Renal cortical epithelial cell (primary cell): ENCODE measurements around the gene A3GALT2. TPM values are rescaled to one million over a fixed set of nuclear protein-coding genes. Genes with fewer than 3 reads are reported as not detected.
A peak's percentile ranks its signal among the peaks of the same experiment; 100 is the strongest.
"Not testable (repeated sequence)": the region's sequence is repeated elsewhere in the genome, so short reads cannot be mapped to it uniquely, and the experiment has no call there.

Source experiments
- DNase-seq: peaks from one replicate; pipeline ENCODE4 v3.0.0-alpha.2; 2011; ENCODE audit warnings: low read depth
- total RNA-seq: library from RNA; depleted of rRNA; stranded (reverse); fragments of >200 nt; gene quantifications from 2 replicates; pipeline ENCODE4 v1.2.3, GENCODE V29; 2014

Gene A3GALT2
- total RNA-seq, 1 donor from 2014 or later = not detected

DNA sequence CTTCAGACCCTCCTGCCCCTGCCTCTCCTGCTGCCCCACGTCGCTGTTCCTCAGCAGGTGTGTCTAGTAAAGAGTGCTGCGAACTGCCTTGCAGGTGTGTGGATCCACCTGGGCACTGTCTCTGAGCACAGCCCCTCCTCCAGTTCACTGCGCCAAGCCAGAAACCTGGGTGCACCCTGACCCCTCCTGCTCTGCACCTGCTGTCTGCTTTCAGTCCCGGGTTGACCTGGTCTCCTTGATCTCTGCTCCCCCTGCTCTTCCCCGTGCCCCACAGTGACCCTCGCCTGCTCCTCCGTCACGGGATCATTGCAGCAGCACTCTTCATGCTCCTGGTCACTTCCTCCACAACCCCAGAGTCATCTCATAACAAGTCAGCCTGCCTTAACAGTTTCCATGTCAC is 6.5 kb downstream of the A3GALT2 start:
- no peak for DNase-seq

DNA sequence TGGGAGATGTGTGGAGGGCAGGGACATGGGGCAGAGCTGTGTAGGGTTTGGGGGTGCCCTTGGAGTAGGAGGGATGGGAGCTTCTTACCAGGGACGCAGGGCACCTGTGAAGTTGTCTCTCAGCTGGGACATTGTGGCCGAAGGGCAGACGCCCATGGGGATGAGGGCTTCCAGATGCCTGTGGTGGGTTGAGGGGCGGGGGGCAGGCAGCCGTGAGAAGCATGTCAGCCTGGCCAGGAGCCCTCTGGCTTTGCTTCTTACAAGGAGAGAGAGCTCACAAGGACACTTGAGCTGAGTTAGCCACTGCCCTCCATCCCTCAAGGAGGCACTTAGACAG is 8.5 kb downstream of the A3GALT2 start:
- no peak for DNase-seq

DNA sequence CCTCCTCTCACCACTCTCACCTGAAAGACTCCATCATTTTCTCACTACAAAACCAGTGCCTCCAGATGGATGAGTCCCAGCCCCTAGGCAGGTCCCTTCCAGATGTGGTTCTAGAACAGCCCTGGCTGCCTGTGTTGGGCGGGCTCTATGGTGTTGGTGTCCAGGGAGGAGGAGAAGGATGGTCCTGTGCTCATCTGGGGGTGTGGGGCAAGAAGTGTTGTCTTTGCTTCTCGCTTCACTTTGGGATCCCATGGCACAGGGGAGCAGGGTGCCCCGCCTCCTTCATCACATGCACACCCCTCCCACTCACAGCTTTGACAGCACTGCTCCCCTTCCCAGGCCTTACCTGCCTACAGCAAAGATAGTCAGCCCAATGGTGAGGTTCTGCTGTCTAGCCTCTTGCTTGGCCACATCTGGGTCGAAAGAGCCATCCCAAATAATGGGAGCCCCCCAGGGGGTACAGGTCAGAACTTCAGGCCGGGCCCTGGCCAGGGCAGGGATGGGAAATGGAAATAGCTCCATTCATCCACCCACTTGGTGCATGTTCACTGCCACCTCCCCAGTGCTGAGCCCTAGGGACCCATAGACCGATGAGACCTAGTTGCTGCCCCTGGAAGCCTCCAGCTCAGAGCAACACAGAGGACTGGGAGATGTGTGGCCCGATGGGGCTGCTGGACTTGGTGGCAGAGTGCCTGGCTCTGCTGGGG is 9.0 kb downstream of the A3GALT2 start:
- DNase-seq = no peak

DNA sequence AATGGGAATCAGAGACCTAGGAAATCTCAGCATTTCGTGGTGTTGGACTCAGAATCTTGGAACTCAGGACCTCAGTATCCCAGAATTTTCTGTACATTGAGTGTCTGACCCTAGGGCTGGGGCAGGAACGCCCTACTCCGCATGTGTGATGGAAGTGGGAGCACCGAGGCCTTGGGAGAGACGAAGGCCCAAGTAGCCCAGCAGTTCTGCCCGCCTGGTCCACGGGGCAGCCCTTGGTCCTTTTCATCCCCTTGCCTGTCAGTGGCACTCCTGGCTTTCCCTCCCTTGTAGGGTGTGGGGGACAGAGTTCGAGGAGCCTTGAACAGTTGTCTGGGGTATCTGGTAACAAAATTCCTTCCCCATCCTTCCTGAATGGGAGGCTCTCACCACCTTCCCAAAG is 10.2 kb downstream of the A3GALT2 start:
- no peak for DNase-seq

DNA sequence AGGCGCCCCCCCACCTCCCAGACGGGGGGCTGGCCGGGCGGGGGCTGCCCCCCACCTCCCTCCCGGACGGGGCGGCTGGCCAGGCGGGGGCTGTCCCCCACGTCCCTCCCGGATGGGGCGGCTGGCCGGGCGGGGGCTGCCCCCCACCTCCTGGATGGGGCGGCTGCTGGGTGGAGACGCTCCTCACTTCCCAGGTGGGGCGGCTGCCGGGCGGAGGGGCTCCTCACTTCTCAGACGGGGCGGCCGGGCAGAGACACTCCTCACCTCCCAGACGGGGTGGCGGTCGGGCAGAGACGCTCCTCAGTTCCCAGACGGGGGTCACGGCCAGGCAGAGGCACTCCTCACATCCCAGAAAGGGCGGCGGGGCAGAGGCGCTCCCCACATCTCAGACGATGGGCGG is 11.5 kb downstream of the A3GALT2 start:
- DNase-seq = not testable (repeated sequence)

DNA sequence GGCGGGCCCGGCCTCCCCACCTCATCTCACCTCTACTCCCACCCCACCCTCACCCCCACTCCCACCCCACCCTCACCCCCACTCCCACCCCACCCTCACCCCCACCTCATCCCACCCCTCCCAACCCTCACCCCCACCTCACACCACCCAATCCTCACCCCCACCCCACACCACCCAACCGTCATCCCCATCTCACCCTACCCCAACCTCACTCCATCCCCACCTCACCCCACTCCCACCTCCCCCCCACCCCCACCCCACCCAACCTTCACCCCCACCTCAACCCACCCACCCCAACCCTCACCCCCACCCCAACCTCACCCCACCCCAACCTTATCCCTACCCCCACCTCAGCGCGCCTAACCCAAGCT is 13.4 kb downstream of the A3GALT2 start:
- DNase-seq = no peak

DNA sequence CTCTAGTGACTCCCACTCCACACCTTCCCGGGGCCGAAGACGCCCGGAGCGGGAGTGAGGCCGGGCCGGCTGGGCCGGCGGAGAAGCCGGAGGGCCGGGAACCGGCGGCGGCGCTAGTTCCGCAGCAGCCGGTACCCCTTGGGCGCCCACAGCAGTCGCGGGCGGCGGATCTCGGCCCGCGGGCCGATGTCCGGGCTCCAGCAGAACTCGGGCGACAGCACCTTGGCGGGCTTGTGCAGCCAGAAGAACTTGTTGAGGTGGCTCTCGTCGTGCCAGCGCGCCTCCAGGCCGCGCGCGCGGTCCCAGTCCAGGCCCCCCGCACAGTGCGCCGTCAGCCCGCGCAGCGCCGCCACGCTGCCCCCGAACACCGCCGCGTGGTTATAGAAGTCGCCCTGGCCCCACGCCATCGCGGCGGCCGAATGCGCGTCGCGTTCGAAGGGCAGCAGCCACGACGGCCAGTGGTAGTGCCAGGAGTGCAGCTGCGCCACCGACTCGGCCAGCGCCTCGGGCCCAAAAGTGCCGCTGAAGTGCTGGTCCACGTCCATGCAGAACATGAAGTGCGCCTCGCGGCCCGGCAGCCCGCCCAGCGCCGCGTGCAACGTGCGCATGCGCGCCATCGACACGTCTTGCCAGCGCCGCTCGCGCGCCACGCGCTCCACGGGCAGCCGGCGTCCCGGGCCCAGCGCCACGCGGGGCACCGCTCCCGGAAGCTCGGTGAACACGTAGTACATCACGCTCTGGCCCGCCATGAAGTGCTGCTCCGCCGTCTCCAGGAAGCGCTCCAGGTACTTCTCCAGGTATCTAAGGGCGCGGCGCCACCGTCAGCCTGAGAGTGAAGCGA is 14.0 kb downstream of the A3GALT2 start:
- DNase-seq = no peak

DNA sequence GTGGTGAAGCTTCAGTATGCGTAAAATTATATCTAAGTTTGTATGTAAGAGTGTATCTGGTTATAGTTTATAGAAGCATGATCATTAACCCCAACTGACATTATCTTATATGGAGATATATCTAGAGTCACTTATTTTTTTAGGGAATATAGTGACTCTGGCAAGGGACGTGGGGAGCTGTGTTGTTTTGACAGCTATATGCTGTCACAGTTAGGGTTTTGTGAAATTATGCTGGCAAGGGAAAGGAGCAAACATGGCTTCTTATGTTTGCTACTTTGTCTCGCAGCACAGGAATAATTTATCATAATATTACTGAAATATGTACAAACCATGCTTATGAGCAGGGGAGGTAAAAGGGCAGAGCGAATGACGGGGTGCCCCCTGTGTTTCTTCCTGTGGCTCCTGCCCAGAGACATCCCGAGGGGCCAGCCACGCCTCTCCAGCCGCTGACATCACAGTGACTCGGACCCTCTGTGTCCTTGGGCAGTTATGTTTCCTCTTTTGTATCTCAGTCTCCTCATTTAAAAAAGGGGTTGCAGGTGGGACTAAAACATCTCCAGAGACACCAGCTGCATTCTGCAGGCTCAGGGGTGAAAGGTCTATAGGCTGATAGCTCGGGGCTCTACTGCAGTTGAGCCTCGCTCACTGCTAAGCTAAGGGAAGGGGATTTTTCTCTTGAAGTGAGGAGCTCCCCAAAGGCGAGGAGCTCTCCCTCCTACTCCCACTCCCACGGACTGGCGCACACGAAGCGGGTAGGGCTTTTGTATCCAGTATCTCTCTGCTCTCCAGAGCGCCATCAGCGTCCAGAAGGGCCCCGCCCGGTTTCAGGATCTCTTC is 14.9 kb downstream of the A3GALT2 start:
- DNase-seq = no peak

DNA sequence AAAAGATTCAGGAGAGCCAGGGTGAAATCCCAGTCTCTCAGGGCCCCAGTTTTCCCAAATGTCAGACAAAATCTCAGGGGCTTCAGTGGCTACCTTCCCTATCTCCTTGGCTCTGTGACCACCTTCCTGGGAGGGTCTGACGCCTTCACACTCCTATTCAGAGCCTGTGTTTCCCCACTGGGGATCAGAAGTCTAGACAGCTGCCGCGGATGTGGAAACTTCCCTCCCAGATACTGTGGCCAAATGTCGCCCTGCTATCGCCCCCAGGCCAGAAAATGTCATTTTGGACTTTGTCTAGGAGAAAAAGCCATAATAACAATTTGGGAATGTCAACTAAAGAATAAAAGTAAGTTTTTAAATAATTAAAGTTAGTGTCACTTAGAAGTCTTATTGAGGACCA is 15.9 kb downstream of the A3GALT2 start:
- DNase-seq = no peak

DNA sequence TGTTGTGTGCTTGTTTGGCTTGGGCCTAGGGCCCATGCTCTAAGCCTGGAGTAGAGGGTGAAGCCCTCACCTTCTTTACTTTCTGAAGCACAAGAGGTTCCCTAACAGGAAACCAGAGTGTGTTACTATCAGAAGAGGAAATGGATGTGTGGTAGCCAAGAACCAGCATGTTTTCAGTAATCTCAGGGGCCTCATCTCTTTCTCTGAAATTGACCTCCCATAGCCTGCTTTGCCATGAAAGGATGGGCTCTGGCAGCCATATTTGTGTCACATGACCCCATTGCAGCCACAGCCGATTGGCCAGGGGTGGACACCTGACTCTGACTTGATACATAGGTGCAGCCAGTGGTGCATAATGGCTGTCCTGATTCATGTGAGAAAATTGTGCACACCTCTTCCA is 18.6 kb downstream of the A3GALT2 start:
- DNase-seq = no peak

DNA sequence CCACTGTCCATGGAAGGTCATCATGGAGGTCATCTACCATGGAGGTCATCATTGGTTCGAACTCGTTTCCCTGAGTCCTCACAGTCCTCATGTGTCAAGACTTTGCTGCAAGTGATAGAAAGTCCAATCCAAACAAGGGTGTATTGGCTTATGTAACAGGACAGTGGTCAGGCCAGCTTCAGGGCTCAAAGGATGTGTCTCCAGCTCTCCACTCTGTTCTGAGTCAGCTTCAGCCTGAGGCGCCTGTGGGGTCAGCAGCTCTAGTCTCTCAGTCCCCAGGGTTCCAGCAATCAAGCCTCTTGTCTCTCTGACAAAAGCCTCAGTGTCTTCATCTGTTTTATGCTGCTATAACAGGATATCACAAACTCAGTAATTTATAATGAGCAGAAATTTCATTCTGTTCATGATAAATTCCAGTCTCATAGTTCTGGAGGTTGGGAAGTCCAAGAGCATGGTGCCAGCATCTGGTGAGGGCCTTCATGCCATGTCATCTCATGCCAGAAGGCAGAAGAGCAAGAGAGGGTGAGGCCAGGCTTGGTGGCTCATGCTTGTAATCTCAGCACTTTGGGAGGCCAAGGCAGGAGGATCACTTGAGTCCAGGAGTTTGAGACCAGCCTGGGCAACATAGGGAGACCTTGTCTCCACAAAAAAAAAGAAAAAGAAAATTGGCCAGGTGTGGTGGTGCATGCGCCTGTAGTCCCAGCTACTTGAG is 19.5 kb downstream of the A3GALT2 start:
- no peak for DNase-seq

DNA sequence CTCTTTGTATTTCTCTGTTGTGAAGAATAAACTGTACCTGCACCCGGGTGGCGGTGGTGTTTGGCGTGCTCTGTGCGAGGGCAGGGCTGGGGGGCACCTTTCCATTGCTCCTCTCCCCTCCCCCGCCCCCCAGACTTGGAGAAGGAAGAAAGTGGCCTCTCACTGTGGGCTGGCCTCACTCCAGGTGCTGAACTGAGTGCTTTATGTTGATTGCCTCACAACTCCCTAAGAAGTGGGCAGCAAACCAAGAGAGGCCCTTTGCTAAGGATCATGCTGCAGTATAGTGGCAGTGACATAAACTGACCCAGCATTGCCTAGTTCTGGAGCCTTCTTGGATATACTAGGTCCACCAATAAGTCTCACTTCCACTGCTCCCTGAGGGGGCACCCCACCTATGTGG is 20.2 kb downstream of the A3GALT2 start:
- peak; percentile 74 for DNase-seq

DNA sequence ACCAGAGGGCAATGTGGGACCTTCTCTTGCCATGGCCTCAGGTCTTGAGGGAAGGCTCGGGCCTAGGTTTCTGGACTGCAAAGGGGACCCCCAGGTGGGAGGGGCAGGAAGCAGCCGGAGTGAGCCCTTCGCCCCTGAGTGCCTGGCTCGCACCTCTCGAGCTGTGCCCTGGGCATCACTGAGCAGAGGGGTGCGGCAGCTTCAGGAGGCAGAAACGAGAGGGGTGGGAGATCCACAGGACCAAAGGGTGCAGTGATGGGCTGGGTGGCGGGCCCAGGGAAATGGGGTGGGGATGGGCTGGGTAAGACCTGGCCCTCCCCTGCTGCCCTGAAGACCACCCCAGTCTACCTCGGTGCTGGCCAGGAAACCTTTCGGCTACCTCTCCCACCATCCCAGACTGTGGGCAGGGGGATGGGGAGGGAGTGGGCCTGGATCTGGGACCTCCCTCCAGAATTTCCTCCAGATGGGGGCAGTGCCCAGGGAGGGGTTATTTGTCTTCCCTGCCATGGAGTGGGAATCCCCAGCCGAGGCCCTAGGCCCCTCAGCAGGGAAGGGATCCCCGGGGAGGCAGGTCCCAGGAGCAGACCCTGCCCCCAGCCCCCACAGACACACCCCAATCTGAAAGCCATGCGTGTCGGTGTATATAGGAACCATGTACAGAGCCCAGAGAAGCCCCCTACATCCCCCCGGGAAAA is 21.3 kb downstream of the A3GALT2 start:
- no peak for DNase-seq

DNA sequence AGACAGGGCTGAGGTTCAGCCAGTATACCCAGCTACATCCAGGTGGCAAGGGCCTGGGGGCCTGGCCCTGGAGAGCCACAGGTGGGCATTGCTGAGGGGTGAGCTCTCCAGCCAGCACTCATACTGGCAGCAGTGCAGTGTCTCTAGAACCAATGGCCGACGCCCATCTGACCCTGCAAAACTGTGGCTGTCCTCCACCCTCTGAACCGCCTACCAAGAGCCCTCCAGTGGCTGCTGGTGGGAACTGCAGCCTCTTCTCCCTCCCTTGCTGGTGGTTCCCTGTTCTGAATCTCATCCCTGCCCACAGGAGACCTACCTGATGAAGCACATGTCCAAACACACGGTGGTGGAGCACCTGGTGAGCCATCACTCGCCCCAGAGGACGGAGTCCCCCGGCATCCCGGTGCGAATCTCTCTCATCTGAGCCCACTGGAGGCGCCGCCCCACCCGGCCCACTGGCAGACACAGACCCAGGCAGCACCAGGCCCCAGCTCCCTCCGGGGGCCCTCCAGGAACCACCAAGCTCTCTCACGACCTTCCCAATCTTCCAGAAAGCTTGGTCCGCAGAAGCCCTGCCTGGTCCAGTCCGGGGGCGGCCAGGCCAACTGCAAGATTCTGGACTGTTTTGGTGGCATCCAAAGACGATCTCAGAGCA is 22.1 kb downstream of the A3GALT2 start:
- no peak for DNase-seq

DNA sequence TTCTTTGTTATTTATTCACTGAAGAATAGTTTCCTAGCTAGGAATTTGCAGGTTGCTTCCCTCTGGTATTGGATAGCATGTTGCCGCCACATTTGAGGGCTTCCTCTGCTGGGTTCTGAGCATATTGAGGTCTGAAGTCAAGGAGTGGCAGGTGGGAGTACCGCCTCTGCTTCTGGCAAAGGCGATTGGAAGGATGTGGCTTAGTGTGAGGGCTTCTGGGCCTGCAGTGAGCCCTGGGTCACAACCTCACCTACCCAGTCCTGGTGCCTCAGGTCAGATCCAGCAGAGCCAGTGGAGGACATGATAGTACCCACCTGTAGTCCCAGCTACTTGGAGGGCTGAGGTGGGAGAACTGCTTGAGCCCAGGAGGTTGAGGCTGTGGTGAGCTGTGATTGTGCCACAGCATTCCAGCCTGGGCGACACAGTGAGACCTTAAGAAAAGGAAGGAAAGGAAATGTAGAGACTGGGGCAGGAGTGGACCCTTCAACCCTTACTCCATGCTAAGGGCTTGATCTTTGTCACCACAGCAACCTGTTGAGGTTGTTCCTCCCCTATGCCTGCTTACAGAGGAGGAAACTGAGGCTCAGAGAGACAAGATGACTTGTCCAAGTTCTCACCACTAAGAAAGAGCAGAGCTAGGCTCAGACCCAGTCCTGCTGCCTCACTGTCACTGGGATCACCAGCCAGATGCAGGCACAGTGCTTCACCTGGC is 22.8 kb downstream of the A3GALT2 start:
- DNase-seq = no peak

DNA sequence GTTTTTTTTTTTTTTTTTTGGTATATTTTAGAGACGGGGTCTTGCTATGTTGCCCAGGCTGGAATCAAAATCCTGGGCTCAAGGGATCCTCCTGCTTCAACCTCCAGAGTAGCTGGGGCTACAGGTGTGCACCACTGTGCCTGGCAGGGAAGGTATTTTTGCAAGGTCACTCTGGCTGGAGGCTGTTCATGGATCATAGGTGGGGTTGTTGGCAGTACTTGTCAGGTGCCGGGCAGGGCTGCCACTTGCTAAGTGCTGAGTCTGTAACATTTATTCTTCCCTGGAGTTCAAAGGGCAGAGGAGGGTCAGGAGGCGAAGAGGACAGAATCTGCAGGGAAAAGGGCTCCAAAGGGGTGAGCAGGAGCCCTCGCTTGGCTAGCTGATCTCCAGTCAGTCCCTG is 24.1 kb downstream of the A3GALT2 start:
- DNase-seq = no peak

DNA sequence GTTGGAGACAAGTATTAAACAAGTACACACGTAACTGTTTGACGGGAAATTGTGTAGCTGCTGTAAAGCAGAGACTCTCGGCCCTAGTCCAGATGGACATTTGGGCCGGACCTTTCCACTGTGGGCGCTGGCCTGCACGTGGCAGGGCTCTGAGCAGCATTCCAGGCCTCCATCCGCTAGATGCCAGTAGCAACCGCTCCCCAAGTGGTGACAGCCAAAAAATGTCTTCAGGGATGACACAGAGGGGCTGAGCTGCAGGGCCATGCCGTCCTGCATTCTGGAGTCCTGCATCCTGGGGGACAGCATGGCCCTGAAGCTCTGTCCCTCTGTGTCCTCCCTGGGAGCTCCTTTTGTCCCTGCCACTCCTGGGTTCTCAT is 24.8 kb downstream of the A3GALT2 start:
- no peak for DNase-seq

DNA sequence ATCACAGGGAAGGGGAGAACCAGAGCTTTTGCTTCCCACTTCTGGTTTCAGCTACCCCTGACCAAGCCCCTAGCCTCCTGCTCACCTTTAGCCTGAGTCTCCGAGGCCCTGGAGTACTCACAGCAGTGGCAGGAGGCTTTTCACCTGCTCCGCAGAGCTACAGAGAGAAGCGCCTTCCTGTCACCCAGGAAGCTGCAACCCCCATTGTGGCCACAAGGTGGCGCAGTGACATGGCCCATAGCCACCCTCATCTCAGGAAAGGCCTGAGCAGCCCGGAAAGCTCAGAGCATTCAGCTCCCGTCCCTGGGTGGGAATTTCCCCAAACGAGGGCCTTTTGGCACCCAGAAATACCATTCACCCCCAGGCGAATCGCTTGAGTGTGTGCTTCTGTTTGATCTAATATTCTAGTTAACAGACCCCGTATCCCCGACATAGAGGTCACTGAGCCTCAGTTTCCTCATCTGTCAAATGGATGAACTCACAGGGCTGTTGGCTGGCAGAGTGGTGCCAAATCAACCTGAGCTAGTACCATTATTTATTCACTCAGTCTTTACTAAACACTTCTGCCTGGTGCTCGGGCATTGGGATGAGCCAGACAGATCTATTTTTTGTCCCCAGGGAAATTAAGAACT is 25.3 kb downstream of the A3GALT2 start:
- peak; percentile 68 for DNase-seq

DNA sequence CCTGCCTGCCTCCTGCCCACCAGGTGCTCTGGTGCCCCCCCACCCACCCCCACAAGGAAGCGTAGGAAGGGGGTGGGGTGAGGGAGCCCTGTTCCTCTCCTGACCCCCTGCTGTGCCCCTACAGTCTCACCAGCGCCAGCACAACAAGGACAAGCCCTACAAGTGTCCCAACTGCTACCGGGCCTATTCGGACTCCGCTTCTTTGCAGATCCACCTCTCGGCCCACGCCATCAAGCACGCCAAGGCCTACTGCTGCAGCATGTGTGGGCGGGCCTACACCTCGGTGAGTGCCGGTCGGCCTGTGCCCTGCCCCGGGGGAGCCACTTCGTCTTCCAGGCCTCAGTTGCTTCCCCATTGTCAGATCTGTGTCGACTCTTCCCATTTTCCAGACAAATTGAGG is 25.9 kb downstream of the A3GALT2 start:
- no peak for DNase-seq
